Neutrophil (primary cell): ENCODE measurements around the gene HCRT.
"Not testable (repeated sequence)": the region's sequence is repeated elsewhere in the genome, so short reads cannot be mapped to it uniquely, and the experiment has no call there.

Source experiments
- H3K27ac ChIP-seq: fragments of 200-600 bp; sonication (generic); 2 replicates; pipeline ENCODE4 v1.5.1; 2016; ENCODE audit warnings: mild to moderate bottlenecking, moderate library complexity
- H3K27me3 ChIP-seq: fragments of 200-600 bp; sonication (generic); 2 replicates; pipeline ENCODE4 v1.6.0; 2016; ENCODE audit warnings: mild to moderate bottlenecking
- H3K36me3 ChIP-seq: fragments of 200-600 bp; sonication (generic); 2 replicates; pipeline ENCODE4 v1.5.1; 2017
- H3K4me1 ChIP-seq, 2 experiments: fragments of 200-600 bp in 1 of 2; sonication (generic) in 1 of 2; 1 replicate in 1 of 2; 2 replicates in 1 of 2; pipeline versions ENCODE4 v1.5.1 to v1.6.1; 2013 to 2016; ENCODE audit warnings: low read depth in 1 of 2, low read length in 1 of 2, mild to moderate bottlenecking in 1 of 2, moderate library complexity in 1 of 2; ENCODE audit not compliant: control insufficient read depth in 1 of 2, insufficient read depth in 1 of 2
- H3K4me3 ChIP-seq, 2 experiments: fragments of 200-600 bp in 1 of 2; sonication (generic) in 1 of 2; 1 replicate in 1 of 2; 2 replicates in 1 of 2; pipeline ENCODE4 v1.5.1; 2013 to 2016; ENCODE audit warnings: low read depth in 1 of 2, low read length in 1 of 2, mild to moderate bottlenecking in 1 of 2, moderate library complexity in 1 of 2
- H3K9me3 ChIP-seq: fragments of 200-600 bp; sonication (generic); 2 replicates; pipeline ENCODE4 v1.5.1; 2016
- TF ChIP-seq, protein P1 (sequence below): fragments of 200-600 bp; sonication (generic); IDR thresholded peaks from 2 replicates; pipeline ENCODE4 v1.5.1; 2016; ENCODE audit warnings: antibody characterized with exemption

The HCRT gene

DNA sequence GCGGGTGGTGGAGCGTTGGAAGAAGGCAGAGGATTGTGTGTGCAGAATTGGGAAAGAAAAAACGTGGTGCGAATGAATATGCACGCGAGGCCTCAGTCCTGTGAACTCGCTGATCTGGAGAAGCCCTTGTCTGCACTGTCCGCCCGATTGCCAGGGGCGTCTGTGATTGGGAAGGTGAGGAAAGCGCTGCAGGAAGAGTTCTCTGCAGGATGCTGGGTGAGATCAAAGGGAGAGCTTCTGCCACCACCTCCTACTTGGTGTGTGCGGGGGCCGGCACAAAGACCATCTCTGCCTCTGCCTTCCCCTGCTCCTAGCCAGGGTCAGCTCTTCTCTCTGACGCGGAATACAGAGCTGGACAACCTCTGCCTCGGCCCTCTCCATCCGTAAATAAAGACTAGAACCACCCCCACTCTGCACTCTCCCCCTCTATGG, 29.6 kb downstream of the HCRT start:
- H3K9me3 ChIP-seq = no peaks in the 10 kb centered on the region
- peaks cover 15% of the 10 kb centered on the region for H3K36me3 ChIP-seq
- peaks cover 18 to 25% of the 10 kb centered on the region in 2 experiments for H3K4me1 ChIP-seq
- no peaks in the 10 kb centered on the region for H3K27me3 ChIP-seq
- TF ChIP-seq, protein P1, sequence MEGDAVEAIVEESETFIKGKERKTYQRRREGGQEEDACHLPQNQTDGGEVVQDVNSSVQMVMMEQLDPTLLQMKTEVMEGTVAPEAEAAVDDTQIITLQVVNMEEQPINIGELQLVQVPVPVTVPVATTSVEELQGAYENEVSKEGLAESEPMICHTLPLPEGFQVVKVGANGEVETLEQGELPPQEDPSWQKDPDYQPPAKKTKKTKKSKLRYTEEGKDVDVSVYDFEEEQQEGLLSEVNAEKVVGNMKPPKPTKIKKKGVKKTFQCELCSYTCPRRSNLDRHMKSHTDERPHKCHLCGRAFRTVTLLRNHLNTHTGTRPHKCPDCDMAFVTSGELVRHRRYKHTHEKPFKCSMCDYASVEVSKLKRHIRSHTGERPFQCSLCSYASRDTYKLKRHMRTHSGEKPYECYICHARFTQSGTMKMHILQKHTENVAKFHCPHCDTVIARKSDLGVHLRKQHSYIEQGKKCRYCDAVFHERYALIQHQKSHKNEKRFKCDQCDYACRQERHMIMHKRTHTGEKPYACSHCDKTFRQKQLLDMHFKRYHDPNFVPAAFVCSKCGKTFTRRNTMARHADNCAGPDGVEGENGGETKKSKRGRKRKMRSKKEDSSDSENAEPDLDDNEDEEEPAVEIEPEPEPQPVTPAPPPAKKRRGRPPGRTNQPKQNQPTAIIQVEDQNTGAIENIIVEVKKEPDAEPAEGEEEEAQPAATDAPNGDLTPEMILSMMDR = no peak
- peak overlapping the region; percentile 82 to 98 for H3K4me3 ChIP-seq
- peak overlapping the region; percentile 90 for H3K27ac ChIP-seq

DNA sequence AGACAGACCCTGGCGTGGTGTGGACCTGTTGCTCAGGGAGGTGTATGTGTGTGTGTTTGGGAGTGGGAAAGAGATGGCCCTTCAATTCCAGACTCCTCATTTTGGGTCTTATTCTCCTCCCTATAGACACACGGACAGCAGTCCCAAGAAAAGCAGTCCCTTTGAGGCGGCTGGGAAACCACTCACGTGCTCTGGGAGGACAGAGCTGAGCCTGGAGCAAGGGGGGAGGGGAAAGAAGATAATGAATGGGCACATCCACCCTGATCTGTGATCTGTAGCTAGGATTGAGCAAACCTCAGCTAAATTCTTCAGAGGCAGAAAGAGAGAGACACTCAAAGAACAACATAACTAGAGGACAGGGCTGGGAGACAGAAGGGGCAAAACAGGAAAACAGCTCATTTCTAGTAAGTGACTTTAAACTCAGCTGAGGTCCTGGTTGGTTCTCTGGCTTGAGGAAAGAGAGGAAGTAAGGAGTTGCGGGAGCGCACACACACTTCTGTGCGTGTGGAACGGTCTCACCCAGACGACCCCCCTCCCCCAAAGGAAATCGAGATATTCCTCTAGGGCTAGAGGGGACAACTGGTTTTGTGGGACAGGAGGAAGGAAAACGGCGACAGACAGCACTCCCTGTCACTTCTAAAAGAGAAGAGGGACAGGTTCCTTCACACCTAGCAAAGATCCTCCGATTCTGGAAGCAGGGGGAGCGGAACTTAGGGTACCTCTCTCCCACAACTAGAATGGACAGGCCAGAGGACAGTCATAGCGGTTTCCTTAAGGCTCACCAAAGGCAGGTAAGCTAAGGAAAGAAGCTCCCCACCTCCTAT, 31.1 kb downstream of the HCRT start:
- Histone ChIP-seq H3K36me3 (peaks cover 24% of the 10 kb centered on the region), H3K4me3 (peak overlapping the region; percentile 82 to 98), H3K9me3 (no peaks in the 10 kb centered on the region), H3K4me1 (peaks cover 18 to 25% of the 10 kb centered on the region in 2 experiments), H3K27me3 (no peaks in the 10 kb centered on the region), H3K27ac (peak overlapping the region; percentile 90)
- TF ChIP-seq, protein P1 = no peak

DNA sequence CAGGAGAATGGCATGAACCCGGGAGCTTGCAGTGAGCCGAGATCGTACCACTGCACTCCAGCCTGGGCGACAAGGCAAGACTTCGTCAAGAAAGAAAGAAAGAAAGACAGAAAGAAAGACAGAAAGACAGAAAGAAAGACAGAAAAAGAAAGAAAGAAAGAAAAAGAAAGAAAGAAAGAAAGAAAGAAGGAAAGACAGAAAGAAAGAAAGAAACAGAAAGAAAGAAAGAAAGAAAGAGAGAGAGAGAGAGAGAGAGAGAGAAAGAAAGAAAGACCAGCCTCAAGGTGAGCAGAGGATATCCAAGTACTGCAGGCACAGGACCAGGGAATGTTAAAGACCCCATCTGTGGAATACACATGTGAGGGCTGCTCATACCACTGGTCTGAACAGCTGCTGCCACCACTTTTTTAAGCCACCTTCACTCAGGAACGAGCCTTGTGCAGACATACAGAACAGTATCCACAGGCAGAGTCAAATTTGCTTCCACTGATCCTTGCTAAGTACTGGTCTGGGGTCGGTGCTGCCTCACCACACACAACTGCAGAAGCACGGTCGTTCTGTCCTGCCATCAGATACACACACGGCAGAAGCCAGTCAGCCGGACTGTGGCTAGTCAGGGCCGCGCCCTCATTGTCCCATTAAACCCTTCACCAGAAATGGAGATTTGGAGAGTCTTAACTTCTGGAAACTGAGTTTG, 38.2 kb downstream of the HCRT start:
- Histone ChIP-seq H3K27me3 (no peaks in the 10 kb centered on the region), H3K4me1 (no peaks in the 10 kb centered on the region), H3K4me3 (no peak overlapping the region), H3K27ac (no peak overlapping the region), H3K9me3 (no peaks in the 10 kb centered on the region), H3K36me3 (peaks cover 75% of the 10 kb centered on the region)
- TF ChIP-seq, protein P1 = no peak

DNA sequence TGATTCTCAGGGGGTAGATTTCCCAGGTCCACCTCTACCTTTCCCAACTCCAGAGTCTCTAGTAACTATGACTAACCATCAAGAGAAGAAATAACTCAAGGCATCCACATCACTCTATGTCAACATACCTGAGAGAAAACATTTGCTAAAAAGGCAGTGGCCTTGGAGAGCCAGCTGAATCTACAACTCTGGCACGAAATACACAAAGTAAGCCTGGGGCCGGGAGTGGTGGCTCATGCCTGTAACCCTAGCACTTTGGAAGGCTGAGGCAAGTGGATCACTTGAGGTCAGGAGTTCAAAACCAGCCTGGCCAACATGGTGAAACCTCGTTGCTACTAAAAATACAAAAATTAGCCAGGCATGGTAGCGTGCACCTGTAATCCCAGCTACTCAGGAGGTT, 42.1 kb downstream of the HCRT start:
- H3K27ac ChIP-seq, H3K9me3 ChIP-seq, H3K4me3 ChIP-seq, H3K4me1 ChIP-seq, H3K27me3 ChIP-seq: not testable (repeated sequence)
- peaks cover 65% of the 10 kb centered on the region for H3K36me3 ChIP-seq

DNA sequence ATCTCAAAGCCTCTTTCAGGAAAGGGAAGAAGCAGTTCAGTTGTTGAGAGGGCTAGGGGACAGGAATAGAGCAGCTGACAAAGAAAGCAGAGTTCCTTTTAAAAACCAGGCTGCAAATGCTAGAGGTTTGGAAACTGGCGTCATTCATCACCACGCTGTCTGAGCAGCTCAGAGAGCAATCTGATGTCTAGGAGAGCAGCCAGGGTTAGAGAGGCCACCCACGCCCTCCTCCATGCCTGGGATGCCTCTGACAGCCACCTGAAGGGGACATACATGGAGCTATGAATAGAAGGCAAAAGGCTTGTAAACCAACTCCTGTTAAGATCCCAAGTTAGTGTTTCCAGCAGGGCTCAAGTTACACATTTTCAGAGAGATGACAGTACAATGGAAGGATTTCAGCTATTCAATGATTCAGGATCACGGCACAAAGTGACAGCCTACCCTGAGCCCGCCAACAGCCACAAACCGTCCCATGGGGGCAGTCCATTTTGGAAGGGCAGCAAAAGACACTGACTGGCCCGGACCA, 42.8 kb downstream of the HCRT start:
- H3K4me3 ChIP-seq = no peak overlapping the region
- H3K27ac ChIP-seq = peak overlapping the region; percentile 29
- TF ChIP-seq, protein P1 = no peak
- peaks cover 0 to 6% of the 10 kb centered on the region in 2 experiments for H3K4me1 ChIP-seq
- H3K27me3 ChIP-seq = no peaks in the 10 kb centered on the region
- H3K36me3 ChIP-seq = peaks cover 58% of the 10 kb centered on the region
- H3K9me3 ChIP-seq = no peaks in the 10 kb centered on the region

DNA sequence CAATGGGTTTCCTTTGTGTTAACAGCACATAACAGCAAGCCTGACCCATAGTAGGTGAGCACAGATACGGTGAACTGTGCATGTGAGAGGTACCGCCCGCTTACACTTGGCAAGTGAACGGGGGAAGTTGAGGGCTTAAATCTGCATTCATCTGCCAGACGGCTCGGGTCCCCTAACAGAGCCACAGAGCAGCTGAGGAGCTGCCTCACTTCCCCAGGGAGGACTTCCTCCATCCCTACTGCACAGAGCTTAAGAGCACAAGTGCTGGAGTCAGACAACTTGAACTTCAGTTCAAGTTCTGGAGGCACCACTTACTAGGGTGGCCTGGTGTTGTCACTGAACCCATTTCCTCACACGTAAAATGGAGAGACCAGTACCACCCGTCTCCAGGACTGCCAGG, 43.9 kb downstream of the HCRT start:
- Histone ChIP-seq H3K9me3 (no peaks in the 10 kb centered on the region), H3K27me3 (no peaks in the 10 kb centered on the region), H3K4me1 (peaks cover 3 to 8% of the 10 kb centered on the region in 2 experiments), H3K36me3 (peaks cover 54% of the 10 kb centered on the region), H3K27ac (peak overlapping the region; percentile 42), H3K4me3 (no peak overlapping the region)
- TF ChIP-seq, protein P1 = no peak

DNA sequence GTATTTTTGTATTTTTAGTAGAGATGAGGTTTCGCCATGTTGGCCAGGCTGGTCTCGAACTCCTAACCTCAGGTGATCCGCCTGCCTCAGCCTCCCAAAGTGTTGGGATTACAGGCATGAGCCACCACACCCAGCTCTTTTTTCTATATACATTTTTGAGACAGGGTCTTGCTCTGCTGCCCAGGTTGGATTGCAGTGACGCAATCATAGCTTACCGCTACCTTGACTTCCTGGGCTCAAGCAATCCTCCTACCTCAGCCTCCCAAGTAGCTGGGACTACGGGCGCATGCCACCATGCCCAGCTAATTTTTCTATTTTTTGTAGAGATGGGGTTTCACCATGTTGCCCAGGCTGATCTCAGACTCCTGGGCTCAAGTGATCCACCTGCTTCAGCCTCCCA, 44.6 kb downstream of the HCRT start:
- H3K9me3 ChIP-seq, H3K4me3 ChIP-seq, H3K27ac ChIP-seq, H3K27me3 ChIP-seq: not testable (repeated sequence)
- peaks cover 10 to 15% of the 10 kb centered on the region in 2 experiments for H3K4me1 ChIP-seq
- H3K36me3 ChIP-seq = peaks cover 50% of the 10 kb centered on the region
